ENCODE data around the gene TM9SF4.

TM9SF4 gene

GRCh38 chr20:32208499-32209154 is 99.1 kb downstream of the TM9SF4 start:
- DNase-seq, result no peak

DNA sequence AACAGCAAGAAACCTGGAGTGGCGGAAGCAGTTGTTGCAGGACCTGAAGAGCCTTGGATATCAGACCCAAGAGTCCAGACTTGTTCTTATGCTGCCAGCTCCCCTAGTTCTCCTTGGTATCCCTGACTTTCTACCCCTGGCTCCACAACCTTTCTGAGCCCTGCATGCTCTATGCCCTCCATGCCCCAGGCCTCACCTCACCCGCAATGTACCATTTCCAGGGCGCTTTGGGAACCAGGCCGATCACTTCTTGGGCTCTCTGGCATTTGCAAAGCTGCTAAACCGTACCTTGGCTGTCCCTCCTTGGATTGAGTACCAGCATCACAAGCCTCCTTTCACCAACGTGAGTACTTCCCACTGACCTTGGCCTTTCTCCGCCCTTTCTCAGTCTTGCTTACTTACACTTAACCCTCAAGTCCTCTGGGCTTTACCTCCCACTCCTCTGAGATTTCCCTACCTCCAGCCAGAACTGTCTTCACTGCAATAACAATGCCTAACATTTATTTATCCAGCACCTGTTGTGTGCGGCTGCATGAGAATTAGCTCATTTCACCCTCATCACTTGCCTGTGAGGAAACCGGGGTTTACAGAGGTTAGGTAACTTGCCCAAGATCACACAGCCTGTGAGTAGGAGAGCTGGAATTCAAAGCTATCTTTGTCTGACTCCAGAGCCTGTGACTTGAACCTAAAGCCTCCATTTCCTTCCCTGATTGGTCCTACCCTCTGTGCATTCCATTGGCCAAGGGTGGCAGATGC is 100.5 kb downstream of the TM9SF4 start:
- no peak for DNase-seq

DNA sequence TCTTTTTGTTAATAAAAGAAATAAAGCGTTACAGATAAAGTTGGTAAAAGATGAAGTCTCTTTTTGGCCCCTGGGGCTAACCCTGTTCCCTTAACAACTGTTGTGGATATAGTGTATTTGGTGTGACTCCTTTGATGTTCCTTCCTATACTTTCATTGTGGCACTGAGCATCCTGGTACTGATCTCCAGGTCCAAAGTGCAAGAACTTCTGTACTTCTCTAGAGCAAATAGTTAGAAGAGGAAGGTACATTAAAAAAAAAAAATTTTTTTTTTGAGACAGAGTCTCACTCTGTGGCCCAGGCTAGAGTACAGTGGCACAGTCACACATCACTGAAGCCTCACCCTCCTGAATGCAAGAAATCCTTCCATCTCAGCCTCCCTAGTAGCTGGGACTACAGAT is 104.4 kb downstream of the TM9SF4 start:
- no peak for DNase-seq

DNA sequence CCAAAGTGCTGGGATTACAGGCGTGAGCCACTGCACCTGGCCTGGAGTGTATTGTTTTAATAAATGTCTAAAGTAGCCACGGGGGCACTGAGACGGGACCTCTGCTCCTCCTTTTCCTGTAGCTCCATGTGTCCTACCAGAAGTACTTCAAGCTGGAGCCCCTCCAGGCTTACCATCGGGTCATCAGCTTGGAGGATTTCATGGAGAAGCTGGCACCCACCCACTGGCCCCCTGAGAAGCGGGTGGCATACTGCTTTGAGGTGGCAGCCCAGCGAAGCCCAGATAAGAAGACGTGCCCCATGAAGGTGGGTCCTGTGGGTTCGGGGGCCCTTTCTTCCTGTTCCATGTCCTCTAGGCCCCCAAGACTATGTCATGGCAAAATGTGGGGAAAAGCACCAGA is 105.6 kb downstream of the TM9SF4 start:
- DNase-seq, result no peak

DNA sequence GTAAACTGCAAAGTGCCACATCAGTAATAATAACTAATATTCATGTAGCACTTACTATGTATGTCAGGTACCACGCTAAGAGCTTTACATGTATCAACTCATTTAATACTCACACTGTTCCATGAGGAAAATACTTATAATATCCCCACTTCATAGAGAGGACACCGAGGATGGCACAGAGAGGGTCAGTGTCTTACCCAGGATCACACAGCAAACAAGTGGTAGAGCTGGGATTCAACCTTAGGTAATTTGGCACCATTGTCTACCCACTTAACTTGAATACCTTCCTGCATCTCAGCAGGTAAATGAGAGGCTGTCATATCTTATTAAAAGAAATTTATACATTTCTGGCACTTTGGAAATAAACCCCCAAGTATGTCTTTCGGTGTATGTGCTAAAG is 106.2 kb downstream of the TM9SF4 start:
- DNase-seq, result no peak

- DNase-seq, result no peak
These were observed 106.9 kb downstream of the TM9SF4 start for GRCh38 chr20:32216179-32217142.

Data from fibroblast of skin of scalp (primary cell).